Esophagus mucosa (tissue), 1 donor: Measurements from ENCODE around the gene JCHAIN. TPM values are rescaled to one million over a fixed set of nuclear protein-coding genes. Genes with fewer than 3 reads are reported as not detected.
A peak's percentile ranks its signal among the peaks of the same experiment; 100 is the strongest.
"Not testable (repeated sequence)": the region's sequence is repeated elsewhere in the genome, so short reads cannot be mapped to it uniquely, and the experiment has no call there.

Source experiments
- ATAC-seq: fragments of 200-7000 bp; cut with Tn5 transposase; one replicate; pipeline ENCODE4 v1.9.1; 2020
- total RNA-seq: library from RNA; stranded (reverse); gene quantifications from one replicate; pipeline ENCODE4 v1.2.4, GENCODE V29; 2023
- donor health status: DM: yes; HTN: yes; CAD: no.

The JCHAIN gene
- total RNA-seq, 1 donor from 2014 or later: 21.1 TPM

GRCh38 chr4:70687821-70688794, 21.8 kb upstream of the JCHAIN start, which contains the start of gene UTP3:
Gene UTP3, plus strand, starts transcription at chr4:70688532. Its CDS starts 146 bp downstream, at chr4:70688678.
- ATAC-seq: peak; percentile 99

GRCh38 chr4:70687392-70687791, 21.1 kb upstream of the JCHAIN start:
- no peak for ATAC-seq

- not testable (repeated sequence) for ATAC-seq
Measured at GRCh38 chr4:70682142-70682541, 15.8 kb upstream of the JCHAIN start.

- ATAC-seq: no peak
Measured at GRCh38 chr4:70681704-70682103, 15.4 kb upstream of the JCHAIN start.

GRCh38 chr4:70680934-70681333, 14.6 kb upstream of the JCHAIN start:
- no peak for ATAC-seq

GRCh38 chr4:70678383-70678999, 12.2 kb upstream of the JCHAIN start:
- ATAC-seq: no peak

GRCh38 chr4:70676554-70677090, 10.3 kb upstream of the JCHAIN start:
- ATAC-seq: no peak

GRCh38 chr4:70674731-70675130, 8.4 kb upstream of the JCHAIN start:
- no peak for ATAC-seq

- ATAC-seq: no peak
Measured at GRCh38 chr4:70674191-70674590, 7.9 kb upstream of the JCHAIN start.

GRCh38 chr4:70671091-70671490, 4.8 kb upstream of the JCHAIN start:
- no peak for ATAC-seq

- ATAC-seq: no peak
Measured at GRCh38 chr4:70670332-70671014, 4.2 kb upstream of the JCHAIN start.

- no peak for ATAC-seq
Measured at GRCh38 chr4:70667740-70668535, 1.6 kb upstream of the JCHAIN start.

GRCh38 chr4:70661309-70661922, 4.9 kb downstream of the JCHAIN start:
- ATAC-seq: not testable (repeated sequence)

GRCh38 chr4:70660106-70660505, 6.2 kb downstream of the JCHAIN start:
- no peak for ATAC-seq

- no peak for ATAC-seq
Measured at GRCh38 chr4:70658418-70658817, 7.9 kb downstream of the JCHAIN start.

GRCh38 chr4:70657326-70657725, 9.0 kb downstream of the JCHAIN start:
- ATAC-seq: no peak

- ATAC-seq: no peak
Measured at GRCh38 chr4:70654605-70655011, 11.7 kb downstream of the JCHAIN start.

- peak; percentile 52 for ATAC-seq
Measured at GRCh38 chr4:70651864-70652506, 14.3 kb downstream of the JCHAIN start.

GRCh38 chr4:70650741-70651140, 15.6 kb downstream of the JCHAIN start:
- not testable (repeated sequence) for ATAC-seq

- ATAC-seq: no peak
Measured at GRCh38 chr4:70640192-70640591, 26.1 kb downstream of the JCHAIN start.
